C4-2B (cell line): ENCODE data around the gene CPXM1.

ENCODE experiments used
- ZFX ChIP-seq: fragments of 450-650 bp; IDR thresholded peaks from 2 replicates; pipeline ENCODE4 v1.6.1; 2017
- TF ChIP-seq, protein P1 (sequence below): fragments of 450-650 bp; conservative IDR thresholded peaks from 2 replicates; pipeline ENCODE4 v1.5.1; 2017; ENCODE audit warnings: mild to moderate bottlenecking

DNA sequence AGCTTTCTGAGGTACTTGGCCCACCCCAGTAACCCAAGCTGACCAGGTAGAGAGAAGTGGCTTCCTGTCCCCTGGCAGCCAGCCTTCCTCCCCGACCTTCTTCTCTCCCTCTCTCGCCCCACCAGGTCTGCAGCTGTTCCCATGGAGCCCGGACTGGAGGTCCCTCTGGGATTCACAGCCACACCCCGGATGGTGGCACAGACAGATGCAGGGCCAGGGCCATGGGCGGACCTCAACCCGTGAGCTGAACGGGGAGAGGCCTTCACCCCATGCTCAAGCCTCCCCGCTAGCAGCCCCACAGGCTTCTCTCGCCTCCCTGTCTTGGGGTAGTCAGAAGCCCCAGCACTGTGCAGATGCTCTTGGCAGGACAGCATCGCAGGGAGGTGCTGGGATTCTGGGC is 41.3 kb downstream of the CPXM1 start:
- TF ChIP-seq, protein P1, sequence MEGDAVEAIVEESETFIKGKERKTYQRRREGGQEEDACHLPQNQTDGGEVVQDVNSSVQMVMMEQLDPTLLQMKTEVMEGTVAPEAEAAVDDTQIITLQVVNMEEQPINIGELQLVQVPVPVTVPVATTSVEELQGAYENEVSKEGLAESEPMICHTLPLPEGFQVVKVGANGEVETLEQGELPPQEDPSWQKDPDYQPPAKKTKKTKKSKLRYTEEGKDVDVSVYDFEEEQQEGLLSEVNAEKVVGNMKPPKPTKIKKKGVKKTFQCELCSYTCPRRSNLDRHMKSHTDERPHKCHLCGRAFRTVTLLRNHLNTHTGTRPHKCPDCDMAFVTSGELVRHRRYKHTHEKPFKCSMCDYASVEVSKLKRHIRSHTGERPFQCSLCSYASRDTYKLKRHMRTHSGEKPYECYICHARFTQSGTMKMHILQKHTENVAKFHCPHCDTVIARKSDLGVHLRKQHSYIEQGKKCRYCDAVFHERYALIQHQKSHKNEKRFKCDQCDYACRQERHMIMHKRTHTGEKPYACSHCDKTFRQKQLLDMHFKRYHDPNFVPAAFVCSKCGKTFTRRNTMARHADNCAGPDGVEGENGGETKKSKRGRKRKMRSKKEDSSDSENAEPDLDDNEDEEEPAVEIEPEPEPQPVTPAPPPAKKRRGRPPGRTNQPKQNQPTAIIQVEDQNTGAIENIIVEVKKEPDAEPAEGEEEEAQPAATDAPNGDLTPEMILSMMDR = no peak
- no peak for TF ChIP-seq ZFX
